GM19467 (cell line): Measurements from ENCODE around the gene PGS1.

ENCODE experiments used
- ATAC-seq: cut with Tn5 transposase; IDR thresholded peaks from one replicate; pipeline ENCODE4 v1.9.1; 2021; ENCODE audit warnings: mild to moderate bottlenecking, moderate library complexity; ENCODE audit not compliant: unreplicated experiment

PGS1 gene

DNA sequence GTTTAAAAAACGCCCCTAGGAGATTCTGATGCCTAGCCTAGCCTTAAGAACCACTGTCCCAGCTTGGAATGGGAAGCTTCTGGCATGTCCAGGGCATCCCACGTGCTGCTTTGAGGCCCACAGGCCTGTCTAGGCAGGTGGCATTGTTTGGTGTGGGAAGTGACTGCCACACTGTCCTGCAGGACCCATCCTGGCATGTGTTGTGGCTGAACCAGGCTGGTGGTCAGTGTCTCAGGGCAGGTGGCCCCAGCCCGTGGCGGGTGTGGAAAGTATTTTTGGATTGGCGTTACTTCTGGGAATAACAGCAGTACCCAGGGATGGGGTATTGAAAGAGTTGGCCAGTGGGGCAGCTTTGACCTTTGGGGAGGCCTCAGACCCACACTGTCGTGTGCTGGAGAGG is 27.9 kb downstream of the PGS1 start:
- ATAC-seq, result no peak

DNA sequence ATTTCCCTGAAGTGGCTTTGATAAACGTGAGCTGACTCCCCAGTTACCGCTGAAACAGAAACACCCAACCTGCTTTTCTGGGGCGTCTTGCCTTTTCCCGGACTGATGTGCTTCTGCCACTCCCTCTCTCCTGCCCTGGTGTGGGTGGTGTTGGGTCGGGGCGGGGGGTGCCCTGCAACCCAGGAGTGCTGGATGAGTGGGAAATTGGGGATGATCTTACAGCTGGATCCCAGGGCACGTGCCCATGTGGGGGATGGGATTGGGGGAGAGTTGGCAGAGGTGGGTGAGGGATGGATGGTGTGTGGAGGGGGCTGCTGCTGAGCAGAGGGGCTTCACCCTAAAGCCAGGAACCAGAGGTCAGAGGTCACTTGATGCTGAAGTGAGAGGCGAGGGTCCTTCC is 28.5 kb downstream of the PGS1 start:
- no peak for ATAC-seq

GRCh38 chr17:78407387-78408000 is 29.0 kb downstream of the PGS1 start:
- no peak for ATAC-seq

DNA sequence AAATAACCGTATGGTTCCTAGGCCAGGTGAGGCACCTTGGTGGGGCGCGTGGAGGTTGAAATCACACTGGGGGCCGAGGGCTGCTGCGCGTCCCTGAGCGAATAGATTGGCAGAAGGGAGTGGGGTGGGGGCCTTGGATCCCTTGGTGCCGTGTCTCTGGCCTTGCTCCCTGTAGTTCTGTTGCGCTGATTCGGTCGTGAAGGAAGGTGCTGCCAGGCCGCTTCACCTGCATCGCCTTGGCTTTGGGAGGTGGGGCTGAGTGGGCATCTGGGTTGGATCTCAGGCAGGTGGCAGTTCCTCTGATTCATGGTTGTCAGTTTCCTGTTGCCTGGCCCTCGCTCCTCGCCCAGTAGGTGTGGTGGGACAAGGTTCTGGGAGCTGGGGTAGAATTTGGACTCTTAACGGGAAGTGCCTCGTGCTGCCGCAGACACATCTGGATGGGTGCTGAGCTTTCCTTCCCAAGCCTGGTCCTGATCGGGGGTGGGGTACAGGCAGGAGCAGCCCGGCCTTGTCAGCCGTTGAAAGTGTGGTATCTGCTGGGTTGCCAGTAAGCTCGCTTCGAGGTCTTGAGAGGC is 30.1 kb downstream of the PGS1 start:
- ATAC-seq, result no peak

DNA sequence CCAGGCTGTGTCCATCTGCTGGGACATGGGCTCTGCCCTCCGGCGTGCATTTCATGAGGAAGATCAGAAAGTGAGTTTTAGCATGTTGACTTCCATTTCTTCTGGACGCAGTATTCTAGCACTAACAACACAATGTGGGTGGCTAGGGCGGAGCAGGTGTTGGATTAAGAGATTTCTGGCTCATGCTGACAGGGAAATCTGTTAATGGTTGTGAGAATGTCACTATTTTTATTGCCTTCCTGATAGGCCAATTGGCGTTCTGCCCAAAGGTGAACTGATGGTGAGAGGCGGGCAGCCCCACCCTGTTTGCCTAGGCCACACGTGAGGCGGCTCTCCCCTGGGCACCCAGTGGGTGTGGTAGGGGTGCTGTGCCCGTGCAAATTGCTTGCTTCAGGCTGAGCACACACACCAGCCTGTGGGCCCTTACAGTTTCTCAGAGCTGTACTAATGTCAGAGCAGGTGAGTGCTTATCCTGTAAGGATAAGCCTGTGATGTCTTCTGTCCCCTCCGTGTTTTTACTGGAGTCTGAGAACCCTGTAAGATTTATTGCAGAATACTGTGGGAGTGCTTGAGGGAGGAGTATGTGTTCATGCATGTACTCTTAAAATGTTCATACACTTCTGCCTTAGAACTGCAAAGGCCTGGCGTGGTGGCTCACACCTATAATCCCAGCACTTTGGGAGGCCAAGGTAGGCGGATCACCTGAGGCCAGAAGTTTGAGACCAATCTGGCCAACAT is 30.9 kb downstream of the PGS1 start:
- ATAC-seq, result no peak

DNA sequence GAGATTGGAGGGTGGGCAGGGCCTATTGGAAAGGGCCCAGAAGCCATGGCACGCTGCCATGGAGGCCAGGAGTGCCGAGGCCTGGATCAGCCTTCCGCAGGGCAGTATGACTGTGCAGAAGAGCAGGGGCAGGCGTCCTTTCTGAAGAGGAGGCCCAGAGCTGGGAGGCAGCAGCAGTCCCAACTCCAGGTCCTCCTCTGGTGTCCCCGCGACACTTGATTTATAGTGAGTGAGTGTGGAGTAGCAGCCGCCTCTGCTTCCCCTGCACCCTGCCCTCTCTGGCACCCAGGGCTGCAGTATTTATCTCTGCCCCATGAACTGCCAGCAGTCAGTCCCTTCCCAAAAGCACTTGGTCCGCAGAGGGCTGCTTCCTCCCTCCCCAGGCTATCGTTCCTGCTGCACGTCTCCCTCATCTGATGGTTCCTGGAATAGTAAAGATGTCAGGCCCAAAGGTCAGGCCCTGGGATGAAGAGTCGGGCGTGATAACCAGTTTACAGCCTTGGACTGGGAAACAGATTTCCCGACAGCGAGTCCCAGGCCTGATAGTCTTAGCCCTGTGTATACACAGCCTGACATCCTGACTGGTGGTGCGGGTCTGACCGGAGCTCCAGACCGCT is 32.9 kb downstream of the PGS1 start:
- no peak for ATAC-seq

DNA sequence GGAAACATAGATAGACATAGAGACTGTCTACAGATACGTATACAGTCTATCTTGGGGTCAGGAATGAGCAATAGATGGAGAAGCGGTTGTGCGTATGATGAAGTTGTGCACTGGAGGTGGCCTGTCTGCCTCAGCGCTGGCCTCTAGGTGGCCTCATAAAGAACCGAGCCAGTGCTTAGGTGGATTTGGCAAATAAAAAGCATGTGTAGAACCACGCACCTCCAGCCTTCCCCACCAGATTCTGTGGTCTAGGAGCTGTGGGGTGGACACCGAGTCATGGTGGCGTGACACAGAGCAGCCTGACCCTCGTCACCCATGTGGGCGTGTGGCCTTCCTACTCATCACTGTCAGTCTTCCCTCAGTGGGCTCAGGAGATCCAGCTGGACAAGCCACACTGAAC is 34.0 kb downstream of the PGS1 start:
- ATAC-seq, result no peak

DNA sequence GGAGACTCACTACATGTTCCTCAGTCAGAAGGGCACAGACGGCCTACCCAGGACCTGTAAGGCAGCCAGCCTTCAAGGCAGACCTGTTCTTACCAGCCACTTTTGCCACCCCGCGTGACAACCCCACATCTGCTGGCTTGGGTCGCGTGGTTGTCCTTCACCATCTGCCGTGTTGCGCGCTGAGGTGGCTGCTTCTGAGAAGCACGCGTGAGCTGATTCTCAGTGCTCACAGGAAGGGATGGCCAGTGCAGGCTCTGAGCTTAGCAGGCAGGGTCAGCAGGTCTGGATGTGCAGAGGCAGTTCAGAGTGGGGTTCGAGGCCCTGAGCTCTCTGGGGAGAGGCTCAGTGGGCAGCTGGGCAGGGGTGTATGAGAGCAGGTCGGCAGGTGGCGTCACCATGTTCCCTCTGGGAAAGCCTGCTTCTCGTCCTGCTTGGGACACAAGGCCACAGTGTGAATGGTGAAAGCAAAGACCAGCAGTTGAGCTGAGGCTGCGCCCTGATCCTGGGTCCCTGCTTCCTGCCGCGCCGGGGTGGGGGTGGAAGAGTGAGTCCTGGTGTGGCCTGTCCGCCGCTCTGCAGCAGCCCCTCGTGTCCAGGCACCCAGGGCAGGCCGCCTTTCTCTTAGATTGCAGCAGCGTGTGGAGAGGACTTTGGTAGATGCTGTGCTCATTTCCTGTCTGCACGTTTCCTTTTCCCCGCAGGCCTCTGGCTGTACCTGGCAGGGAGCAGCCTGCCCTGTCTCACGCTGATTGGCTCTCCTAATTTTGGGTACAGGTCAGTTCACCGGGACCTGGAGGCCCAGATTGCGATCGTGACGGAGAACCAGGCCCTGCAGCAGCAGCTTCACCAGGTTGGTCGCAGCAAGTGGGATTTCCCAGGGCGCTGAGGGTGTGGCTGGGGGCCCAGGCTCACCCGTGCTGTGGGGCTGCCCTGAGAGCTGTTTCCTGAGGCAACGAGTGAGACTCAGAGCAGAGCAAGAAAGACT is 36.0 kb downstream of the PGS1 start:
- ATAC-seq, result no peak

- ATAC-seq, result no peak
Measured at GRCh38 chr17:78415821-78416711, 37.6 kb downstream of the PGS1 start.

GRCh38 chr17:78416791-78417530 is 38.5 kb downstream of the PGS1 start:
- ATAC-seq, result no peak

DNA sequence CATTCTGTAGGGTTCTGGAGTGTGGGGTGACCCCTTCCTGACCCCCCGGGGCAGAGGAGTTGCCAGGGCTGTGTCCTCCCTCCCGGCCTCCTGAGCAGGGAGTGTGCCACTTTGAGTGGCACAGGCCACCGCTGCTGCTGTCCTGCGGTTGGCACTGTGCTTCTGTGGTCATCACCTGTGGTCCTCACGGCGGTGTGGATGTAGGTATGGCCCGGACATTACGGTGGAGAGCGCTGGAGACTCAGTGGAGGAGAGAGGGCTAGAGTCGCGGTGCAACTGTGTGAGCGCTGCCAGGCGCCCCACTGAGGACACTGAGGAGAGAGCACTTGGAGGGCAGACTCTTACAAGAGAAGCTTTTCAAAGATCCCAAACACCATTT is 39.1 kb downstream of the PGS1 start:
- ATAC-seq, result no peak

- ATAC-seq, result no peak
Measured at GRCh38 chr17:78418326-78419026, 40.0 kb downstream of the PGS1 start.

GRCh38 chr17:78419970-78420815 is 41.7 kb downstream of the PGS1 start:
- no peak for ATAC-seq

GRCh38 chr17:78421084-78421533 is 42.7 kb downstream of the PGS1 start:
- ATAC-seq, result no peak

DNA sequence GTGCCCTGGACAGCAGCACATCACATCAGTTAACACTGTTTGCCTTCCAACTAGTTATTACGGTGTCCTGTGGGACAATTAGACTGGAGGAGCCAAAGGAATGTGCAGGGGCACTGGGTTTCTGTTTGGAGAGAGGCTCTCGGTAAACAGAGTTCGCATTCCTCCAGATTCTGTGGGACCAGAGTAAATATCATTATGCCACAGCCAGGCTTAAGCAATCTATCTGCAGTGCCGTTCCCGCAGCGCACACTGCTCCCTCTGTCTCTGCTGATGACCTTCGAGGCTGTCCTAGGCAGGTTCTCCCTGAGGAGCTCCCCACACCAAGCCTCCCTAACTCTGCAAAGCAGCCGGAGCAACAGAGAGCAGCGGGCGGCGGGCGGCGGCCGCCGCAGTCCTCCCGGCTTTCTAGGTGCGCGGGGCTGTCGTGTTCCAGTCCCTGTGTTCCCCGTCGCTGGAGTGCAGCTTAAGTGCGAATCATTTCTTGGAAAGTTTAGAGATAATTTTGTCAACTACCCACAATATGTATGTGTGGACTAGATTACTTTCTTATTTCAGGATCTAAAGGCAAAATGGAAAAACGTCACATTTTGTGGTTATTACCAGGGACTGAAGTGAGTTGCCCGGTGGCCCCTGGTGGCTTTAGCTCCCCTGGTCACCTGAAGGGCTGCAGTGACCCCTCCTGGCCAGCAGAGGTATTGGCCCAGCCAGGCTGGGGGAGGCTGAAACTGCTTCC is 43.3 kb downstream of the PGS1 start:
- no peak for ATAC-seq

GRCh38 chr17:78422267-78422605 is 43.8 kb downstream of the PGS1 start:
- ATAC-seq, result no peak
